ENCODE measurements around the gene OTULIN. TPM values are rescaled to one million over a fixed set of nuclear protein-coding genes. Genes with fewer than 3 reads are reported as not detected.

The OTULIN gene
- total RNA-seq, 2 donors from 2014 or later: 19.7 to 37.6 TPM

- ATAC-seq: no peak
- Histone ChIP-seq H3K27ac (no peak overlapping the region), H3K9me3 (no peaks in the 10 kb centered on the region), H3K36me3 (replicated peaks in 1 of 2; ENCODE audit: insufficient read depth in 1 of 2, low read depth in 2 of 2) (peaks cover 0 to 3% of the 10 kb centered on the region in 2 donors), H3K4me3 (no peak overlapping the region), H3K27me3 (no peaks in the 10 kb centered on the region), H3K4me1 (no peaks in the 10 kb centered on the region)
- DNase-seq: no peak
- intact Hi-C loops (cut with DNase I): no loop called here
- TF ChIP-seq POLR2A (IDR thresholded peaks at IDR 0.05): no peak
- TF ChIP-seq, protein P1, sequence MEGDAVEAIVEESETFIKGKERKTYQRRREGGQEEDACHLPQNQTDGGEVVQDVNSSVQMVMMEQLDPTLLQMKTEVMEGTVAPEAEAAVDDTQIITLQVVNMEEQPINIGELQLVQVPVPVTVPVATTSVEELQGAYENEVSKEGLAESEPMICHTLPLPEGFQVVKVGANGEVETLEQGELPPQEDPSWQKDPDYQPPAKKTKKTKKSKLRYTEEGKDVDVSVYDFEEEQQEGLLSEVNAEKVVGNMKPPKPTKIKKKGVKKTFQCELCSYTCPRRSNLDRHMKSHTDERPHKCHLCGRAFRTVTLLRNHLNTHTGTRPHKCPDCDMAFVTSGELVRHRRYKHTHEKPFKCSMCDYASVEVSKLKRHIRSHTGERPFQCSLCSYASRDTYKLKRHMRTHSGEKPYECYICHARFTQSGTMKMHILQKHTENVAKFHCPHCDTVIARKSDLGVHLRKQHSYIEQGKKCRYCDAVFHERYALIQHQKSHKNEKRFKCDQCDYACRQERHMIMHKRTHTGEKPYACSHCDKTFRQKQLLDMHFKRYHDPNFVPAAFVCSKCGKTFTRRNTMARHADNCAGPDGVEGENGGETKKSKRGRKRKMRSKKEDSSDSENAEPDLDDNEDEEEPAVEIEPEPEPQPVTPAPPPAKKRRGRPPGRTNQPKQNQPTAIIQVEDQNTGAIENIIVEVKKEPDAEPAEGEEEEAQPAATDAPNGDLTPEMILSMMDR (IDR thresholded peaks at IDR 0.05): no peak
- WGBS, 2 donors: 93 to 94% methylated on average over 5 of the region's 5 CpGs
Observed at GRCh38 chr5:14718778-14719177, 54.3 kb downstream of the OTULIN start.

- ATAC-seq (no peak), DNase-seq (no peak)
- Histone ChIP-seq H3K4me3 (no peak overlapping the region), H3K4me1 (no peaks in the 10 kb centered on the region), H3K9me3 (no peaks in the 10 kb centered on the region), H3K36me3 (replicated peaks in 1 of 2; ENCODE audit: insufficient read depth in 1 of 2, low read depth in 2 of 2) (no peaks in the 10 kb centered on the region), H3K27ac (no peak overlapping the region), H3K27me3 (no peaks in the 10 kb centered on the region)
- 88 to 98% methylated on average over 3 of the region's 3 CpGs for WGBS, 2 donors
- TF ChIP-seq, protein P1 (IDR thresholded peaks at IDR 0.05): no peak
- intact Hi-C loops (cut with DNase I): no loop called here
Observed at GRCh38 chr5:14720236-14720923, 55.9 kb downstream of the OTULIN start.

- DNase-seq: no peak
- no peaks in the 10 kb centered on the region for H3K36me3 ChIP-seq (replicated peaks in 1 of 2; ENCODE audit: insufficient read depth in 1 of 2, low read depth in 2 of 2)
- intact Hi-C loops (cut with DNase I): no loop called here
- no peak overlapping the region for H3K4me3 ChIP-seq
- no peaks in the 10 kb centered on the region for H3K27me3 ChIP-seq
- TF ChIP-seq POLR2A (IDR thresholded peaks at IDR 0.05): no peak
- TF ChIP-seq, protein P1 (IDR thresholded peaks at IDR 0.05): no peak
- no peak overlapping the region for H3K27ac ChIP-seq
- WGBS, 2 donors: 57 to 60% methylated on average over 7 of the region's 7 CpGs
- no peaks in the 10 kb centered on the region for H3K9me3 ChIP-seq
- no peak for ATAC-seq
- H3K4me1 ChIP-seq: no peaks in the 10 kb centered on the region
Observed at GRCh38 chr5:14721990-14722656, 57.6 kb downstream of the OTULIN start.

GRCh38 chr5:14722923-14723322 lies 58.4 kb downstream of the OTULIN start:
- ATAC-seq (no peak), DNase-seq (no peak)
- TF ChIP-seq POLR2A (IDR thresholded peaks at IDR 0.05): no peak
- TF ChIP-seq, protein P1 (IDR thresholded peaks at IDR 0.05): no peak
- intact Hi-C loops (cut with DNase I): no loop called here
- no peak overlapping the region for H3K27ac ChIP-seq
- no peaks in the 10 kb centered on the region for H3K27me3 ChIP-seq
- 84 to 90% methylated on average over 8 of the region's 8 CpGs for WGBS, 2 donors
- peaks cover 5% of the 10 kb centered on the region for H3K4me1 ChIP-seq
- no peaks in the 10 kb centered on the region for H3K36me3 ChIP-seq (replicated peaks in 1 of 2; ENCODE audit: insufficient read depth in 1 of 2, low read depth in 2 of 2)
- H3K9me3 ChIP-seq: no peaks in the 10 kb centered on the region
- no peak overlapping the region for H3K4me3 ChIP-seq
